Smooth muscle cell (in vitro differentiated cells): ENCODE results near the gene AOPEP. TPM values are rescaled to one million over a fixed set of nuclear protein-coding genes. Genes with fewer than 3 reads are reported as not detected.

ENCODE experiments used
- DNase-seq: peaks from one replicate; lab custom pipeline; 2025; ENCODE audit not compliant: unreplicated experiment; lab: John Stamatoyannopoulos, UW
- H2AFZ ChIP-seq: fragments of 200-600 bp; sonication (generic); 2 replicates; pipeline ENCODE4 v1.6.0; 2016; ENCODE audit warnings: antibody characterized with exemption, low read depth, mild to moderate bottlenecking
- H3F3A ChIP-seq: fragments of 200-600 bp; sonication (generic); 2 replicates; pipeline ENCODE4 v1.6.0; 2017; ENCODE audit warnings: antibody characterized with exemption, low read depth
- H3K27ac ChIP-seq: fragments of 200-600 bp; sonication (generic); 2 replicates; pipeline ENCODE4 v1.5.1; 2016; ENCODE audit warnings: low read depth, mild to moderate bottlenecking
- H3K27me3 ChIP-seq: fragments of 200-600 bp; sonication (generic); 2 replicates; pipeline ENCODE4 v1.6.1; 2016; ENCODE audit warnings: low read depth, mild to moderate bottlenecking
- H3K36me3 ChIP-seq: fragments of 200-600 bp; sonication (generic); 2 replicates; pipeline ENCODE4 v1.5.1; 2016; ENCODE audit warnings: low read depth
- H3K4me1 ChIP-seq: fragments of 200-600 bp; sonication (generic); 2 replicates; pipeline ENCODE4 v1.5.1; 2016; ENCODE audit warnings: low read depth
- H3K4me2 ChIP-seq: fragments of 200-600 bp; sonication (generic); 2 replicates; pipeline ENCODE4 v1.6.0; 2016; ENCODE audit warnings: mild to moderate bottlenecking
- H3K4me3 ChIP-seq: fragments of 200-600 bp; sonication (generic); 2 replicates; pipeline ENCODE4 v1.5.1; 2016; ENCODE audit warnings: mild to moderate bottlenecking
- H3K79me2 ChIP-seq: fragments of 200-600 bp; sonication (generic); 2 replicates; pipeline ENCODE4 v1.6.0; 2016; ENCODE audit warnings: low read depth, mild to moderate bottlenecking
- H3K9ac ChIP-seq: fragments of 200-600 bp; sonication (generic); 2 replicates; pipeline ENCODE4 v1.6.0; 2016; ENCODE audit warnings: low read depth
- H3K9me3 ChIP-seq: fragments of 200-600 bp; sonication (generic); replicated peaks from 2 replicates; pipeline ENCODE4 v1.5.1; 2016; ENCODE audit warnings: low read depth
- H4K20me1 ChIP-seq: fragments of 200-600 bp; sonication (generic); 2 replicates; pipeline ENCODE4 v1.6.0; 2016; ENCODE audit warnings: low read depth
- WGBS: methylation state at CpG from one replicate; pipeline ENCODE4 v1.1.7; 2016; ENCODE audit warnings: low lambda C conversion rate; 5-methylcytosine and 5-hydroxymethylcytosine counted together
- polyA plus RNA-seq: library from polyadenylated mRNA; unstranded; fragments of >200 nt; fragmentation: Nextera tagmentation; extraction: Ambion mirVana; gene quantifications from 2 replicates; pipeline ENCODE4 v1.2.1, GENCODE V29; 2016
- total RNA-seq: library from RNA; depleted of rRNA; stranded (reverse); fragments of >200 nt; gene quantifications from 2 replicates; pipeline ENCODE4 v1.2.3, GENCODE V29; 2014
- TF ChIP-seq, protein P1 (sequence below): fragments of 200-600 bp; sonication (generic); IDR thresholded peaks from 2 replicates; pipeline ENCODE4 v1.5.1; 2017; ENCODE audit warnings: borderline replicate concordance, mild to moderate bottlenecking, antibody characterized with exemption; ENCODE audit not compliant: insufficient read depth, poor library complexity, severe bottlenecking

Gene AOPEP
- total and polyA plus RNA-seq, 2 experiments from 2014 or later, result 52.7 to 94.9 TPM

DNA sequence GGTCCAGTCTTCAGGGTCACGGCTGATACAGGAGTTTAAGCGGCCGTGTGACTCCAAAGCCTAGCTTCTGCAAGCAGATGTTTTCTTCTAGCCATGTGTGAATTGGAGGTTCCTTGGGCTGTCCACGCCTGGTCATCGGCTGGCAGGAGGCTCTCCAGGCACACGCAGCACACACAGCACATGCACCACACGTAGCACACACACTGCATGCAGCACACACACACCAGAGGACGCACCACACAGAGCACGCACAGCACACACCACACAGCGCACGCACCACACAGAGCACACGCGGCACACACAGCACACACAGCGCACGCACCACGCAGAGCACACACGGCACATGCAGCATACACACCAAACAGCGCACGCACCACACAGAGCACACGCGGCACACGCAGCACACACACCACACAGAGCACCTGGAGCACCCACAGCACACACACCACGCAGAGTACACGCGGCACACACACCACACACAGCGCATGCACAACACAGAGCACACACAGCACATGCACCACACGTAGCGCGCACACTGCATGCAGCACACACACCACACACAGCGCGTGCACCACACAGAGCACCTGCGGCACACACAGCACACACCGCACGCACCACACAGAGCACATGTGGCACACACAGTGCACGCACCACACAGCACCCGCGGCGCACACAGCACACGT, 356.7 kb downstream of the AOPEP start:
- peaks cover 48% of the 10 kb centered on the region for H3K4me1 ChIP-seq
- H3K79me2 ChIP-seq, result peaks cover 73% of the 10 kb centered on the region
- DNase-seq, result no peak
- H3K27me3 ChIP-seq, result no peaks in the 10 kb centered on the region
- no peak overlapping the region for H3K27ac ChIP-seq
- TF ChIP-seq, protein P1, sequence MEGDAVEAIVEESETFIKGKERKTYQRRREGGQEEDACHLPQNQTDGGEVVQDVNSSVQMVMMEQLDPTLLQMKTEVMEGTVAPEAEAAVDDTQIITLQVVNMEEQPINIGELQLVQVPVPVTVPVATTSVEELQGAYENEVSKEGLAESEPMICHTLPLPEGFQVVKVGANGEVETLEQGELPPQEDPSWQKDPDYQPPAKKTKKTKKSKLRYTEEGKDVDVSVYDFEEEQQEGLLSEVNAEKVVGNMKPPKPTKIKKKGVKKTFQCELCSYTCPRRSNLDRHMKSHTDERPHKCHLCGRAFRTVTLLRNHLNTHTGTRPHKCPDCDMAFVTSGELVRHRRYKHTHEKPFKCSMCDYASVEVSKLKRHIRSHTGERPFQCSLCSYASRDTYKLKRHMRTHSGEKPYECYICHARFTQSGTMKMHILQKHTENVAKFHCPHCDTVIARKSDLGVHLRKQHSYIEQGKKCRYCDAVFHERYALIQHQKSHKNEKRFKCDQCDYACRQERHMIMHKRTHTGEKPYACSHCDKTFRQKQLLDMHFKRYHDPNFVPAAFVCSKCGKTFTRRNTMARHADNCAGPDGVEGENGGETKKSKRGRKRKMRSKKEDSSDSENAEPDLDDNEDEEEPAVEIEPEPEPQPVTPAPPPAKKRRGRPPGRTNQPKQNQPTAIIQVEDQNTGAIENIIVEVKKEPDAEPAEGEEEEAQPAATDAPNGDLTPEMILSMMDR, result no peak
- no peak overlapping the region for H3K4me3 ChIP-seq
- peaks cover 8% of the 10 kb centered on the region for H3K36me3 ChIP-seq
- H2AFZ ChIP-seq, result no peak overlapping the region
- peaks cover 53% of the 10 kb centered on the region for H3F3A ChIP-seq
- 93% methylated on average over 37 of the region's 39 CpGs for WGBS
- H3K9me3 ChIP-seq, result no peaks in the 10 kb centered on the region
- no peak overlapping the region for H3K4me2 ChIP-seq
- peaks cover 93% of the 10 kb centered on the region for H4K20me1 ChIP-seq
- no peak overlapping the region for H3K9ac ChIP-seq

DNA sequence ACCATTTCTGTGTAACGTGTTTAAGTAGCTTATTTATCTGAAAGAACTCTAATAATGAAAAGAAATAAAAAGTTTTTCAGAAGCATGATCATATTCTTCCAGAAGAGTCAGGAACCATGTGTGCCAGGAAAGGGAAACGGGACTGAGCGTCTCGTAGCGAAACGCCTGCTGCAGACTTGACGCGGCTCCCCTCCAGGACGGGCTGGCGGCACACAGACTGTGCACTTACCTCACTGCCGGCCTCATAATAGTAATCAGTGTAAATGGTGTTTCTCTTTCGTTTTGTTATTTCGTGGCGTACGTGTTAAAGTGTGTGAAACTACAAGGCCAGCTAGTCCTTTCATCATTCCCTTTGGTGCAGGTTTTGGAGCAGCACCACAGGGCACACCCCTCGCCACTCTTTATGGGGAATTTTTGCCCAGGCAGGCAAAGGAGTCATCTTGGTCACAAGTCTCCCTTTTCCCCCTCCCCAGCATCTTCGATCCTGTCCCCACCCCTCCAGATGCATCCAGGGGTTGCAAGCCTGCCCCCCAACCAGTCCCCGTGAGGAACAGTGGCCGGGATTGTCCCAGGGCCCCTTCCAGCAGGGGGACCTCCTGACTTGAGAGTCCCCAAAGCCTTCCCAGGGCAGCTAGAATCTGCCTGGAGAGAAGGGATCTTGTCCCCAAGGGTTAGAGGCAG, 357.9 kb downstream of the AOPEP start:
- H2AFZ ChIP-seq, result no peak overlapping the region
- H3F3A ChIP-seq, result peaks cover 55% of the 10 kb centered on the region
- peaks cover 91% of the 10 kb centered on the region for H4K20me1 ChIP-seq
- peaks cover 8% of the 10 kb centered on the region for H3K36me3 ChIP-seq
- no peaks in the 10 kb centered on the region for H3K9me3 ChIP-seq
- no peak overlapping the region for H3K4me3 ChIP-seq
- H3K4me1 ChIP-seq, result peaks cover 47% of the 10 kb centered on the region
- WGBS, result 93% methylated on average over 19 of the region's 19 CpGs
- TF ChIP-seq, protein P1, result no peak
- H3K79me2 ChIP-seq, result peaks cover 62% of the 10 kb centered on the region
- H3K4me2 ChIP-seq, result no peak overlapping the region
- H3K27ac ChIP-seq, result no peak overlapping the region
- H3K27me3 ChIP-seq, result no peaks in the 10 kb centered on the region
- no peak for DNase-seq
- no peak overlapping the region for H3K9ac ChIP-seq

DNA sequence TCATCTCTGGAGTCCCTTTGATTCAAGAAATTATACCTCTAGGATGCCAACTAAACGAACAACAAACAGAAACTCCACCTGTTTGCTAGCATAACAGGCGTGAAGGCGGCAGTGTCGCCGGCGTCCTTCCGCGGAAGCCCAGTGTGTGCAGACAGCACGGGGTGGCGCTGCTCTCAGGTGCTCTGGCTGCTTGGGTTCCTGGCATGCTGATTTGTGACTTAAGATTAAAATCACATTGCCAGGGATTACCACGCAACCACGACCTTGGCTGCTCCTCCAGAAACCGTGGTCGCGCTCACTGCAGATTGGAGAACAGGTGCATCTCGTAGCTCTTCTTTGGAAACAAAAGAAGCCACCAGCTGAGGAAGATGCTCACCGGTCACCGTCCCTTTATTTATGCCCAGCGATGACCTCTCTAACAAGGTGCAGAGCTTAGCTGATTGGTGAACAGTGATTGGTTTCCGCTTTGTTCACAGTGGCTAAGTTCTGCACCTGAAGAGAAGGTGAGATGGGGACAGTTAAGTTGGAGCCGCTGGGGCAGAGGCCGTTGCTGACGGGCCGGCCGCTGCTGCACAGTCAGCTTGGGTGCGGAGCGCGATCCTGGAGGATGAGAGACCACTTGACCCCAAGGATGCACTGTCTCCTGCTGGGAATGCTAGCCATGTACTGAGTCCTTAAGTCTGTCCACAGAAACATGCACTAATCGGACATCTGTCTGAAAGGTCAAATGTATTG, 358.7 kb downstream of the AOPEP start:
- TF ChIP-seq, protein P1, result no peak
- peaks cover 83% of the 10 kb centered on the region for H4K20me1 ChIP-seq
- H3K9me3 ChIP-seq, result no peaks in the 10 kb centered on the region
- peaks cover 39% of the 10 kb centered on the region for H3K4me1 ChIP-seq
- WGBS, result 96% methylated on average over 29 of the region's 29 CpGs
- H3K27ac ChIP-seq, result no peak overlapping the region
- no peaks in the 10 kb centered on the region for H3K27me3 ChIP-seq
- DNase-seq, result no peak
- H3K9ac ChIP-seq, result no peak overlapping the region
- no peak overlapping the region for H2AFZ ChIP-seq
- peaks cover 52% of the 10 kb centered on the region for H3F3A ChIP-seq
- H3K79me2 ChIP-seq, result peaks cover 54% of the 10 kb centered on the region
- peaks cover 8% of the 10 kb centered on the region for H3K36me3 ChIP-seq
- H3K4me2 ChIP-seq, result no peak overlapping the region
- H3K4me3 ChIP-seq, result no peak overlapping the region
